T-cell (primary cell): ENCODE data around the gene PITPNC1. TPM values are rescaled to one million over a fixed set of nuclear protein-coding genes. Genes with fewer than 3 reads are reported as not detected.

Source experiments
- ATAC-seq, 4 experiments: fragments of 200-7000 bp in 3 of 4; fragments of 150-1000 bp in 1 of 4; cut with Tn5 transposase; replicated peaks in 1 of 4; 1 replicate in 3 of 4; 2 replicates in 1 of 4; pipeline ENCODE4 v1.10.0; 2021; ENCODE audit warnings: moderate library complexity in 3 of 4, mild to moderate bottlenecking in 2 of 4, moderate number of reproducible peaks in 1 of 4
- CTCF ChIA-PET, 2 donors: fragments of 300-600 bp; sonication (Branson Sonifier 250); formaldehyde crosslinking; loops; one replicate each; lab custom pipeline; 2022; ENCODE audit warnings: antibody characterized with exemption in 2 of 2; lab: Charles Lee
- POLR2A ChIA-PET, 2 donors: fragments of 300-600 bp; sonication (Branson Sonifier 250); formaldehyde crosslinking; loops; one replicate each; lab custom pipeline; 2022; ENCODE audit warnings: antibody characterized with exemption in 2 of 2; lab: Charles Lee
- DNase-seq, 35 experiments: peaks; one replicate each; pipeline versions ENCODE4 v3.0.0 to v3.0.0-alpha.2; 2013 to 2023
- H3K27ac ChIP-seq: one replicate; pipeline ENCODE4 v1.5.1; 2013; ENCODE audit warnings: low read length
- H3K27me3 ChIP-seq, 2 experiments: replicated peaks in 1 of 2; 1 replicate in 1 of 2; 2 replicates in 1 of 2; pipeline versions ENCODE4 v1.6.1 to v1.7.0; 2013; ENCODE audit warnings: low read length in 1 of 2, mixed read lengths in 1 of 2; ENCODE audit not compliant: control insufficient read depth in 2 of 2, insufficient read depth in 2 of 2; ENCODE audit errors: extremely low read depth in 1 of 2
- H3K36me3 ChIP-seq, 2 donors: 1 replicate in 1 of 2; 2 replicates in 1 of 2; pipeline versions ENCODE4 v1.6.1 to v1.7.0; 2013; ENCODE audit warnings: low read length in 1 of 2; ENCODE audit not compliant: control insufficient read depth in 2 of 2, insufficient read depth in 1 of 2; ENCODE audit errors: extremely low read depth in 1 of 2
- H3K4me1 ChIP-seq, 2 experiments: 1 replicate in 1 of 2; 2 replicates in 1 of 2; pipeline versions ENCODE4 v1.6.1 to v1.7.0; 2013; ENCODE audit warnings: low read length in 2 of 2, mixed read lengths in 1 of 2; ENCODE audit not compliant: insufficient read depth in 2 of 2, control insufficient read depth in 1 of 2; ENCODE audit errors: extremely low read depth in 1 of 2
- H3K4me3 ChIP-seq, 2 donors: 1 replicate in 1 of 2; 2 replicates in 1 of 2; pipeline versions ENCODE4 v1.5.1 to v1.7.0; 2013; ENCODE audit warnings: mild to moderate bottlenecking in 2 of 2, low read length in 1 of 2, moderate library complexity in 1 of 2; ENCODE audit not compliant: control insufficient read depth in 1 of 2; ENCODE audit errors: extremely low read depth in 1 of 2
- H3K9me3 ChIP-seq: 2 replicates; pipeline ENCODE4 v1.7.0; 2013
- H3K27ac Mint-ChIP-seq, 2 donors: one replicate each; pipeline ENCODE4 v1.8.0; 2020 to 2021; ENCODE audit warnings: mild to moderate bottlenecking in 2 of 2, mixed read lengths in 2 of 2
- H3K27me3 Mint-ChIP-seq, 2 donors: one replicate each; pipeline ENCODE4 v1.8.0; 2021 to 2022; ENCODE audit warnings: mixed read lengths in 2 of 2
- H3K36me3 Mint-ChIP-seq: one replicate; pipeline ENCODE4 v1.8.0; 2021; ENCODE audit warnings: mixed read lengths
- H3K4me1 Mint-ChIP-seq, 3 donors: one replicate each; pipeline ENCODE4 v1.8.0; 2020 to 2022; ENCODE audit warnings: mixed read lengths in 3 of 3, mild to moderate bottlenecking in 1 of 3
- H3K4me3 Mint-ChIP-seq, 3 donors: one replicate each; pipeline ENCODE4 v1.8.0; 2020 to 2022; ENCODE audit warnings: mild to moderate bottlenecking in 3 of 3, mixed read lengths in 3 of 3, moderate library complexity in 3 of 3
- H3K9me3 Mint-ChIP-seq, 3 donors: one replicate each; pipeline ENCODE4 v1.8.0; 2020 to 2022; ENCODE audit warnings: mixed read lengths in 3 of 3
- WGBS: methylation state at CpG from one replicate; pipeline ENCODE4 v1.1.5; 2013; ENCODE audit warnings: missing lambda C conversion rate; ENCODE audit not compliant: insufficient coverage; 5-methylcytosine and 5-hydroxymethylcytosine counted together
- total RNA-seq, 35 experiments: library from RNA in 6 of 35; stranded (reverse) in 6 of 35; fragments of 120-200 nt in 1 of 35; gene quantifications; one replicate each; pipeline versions ENCODE4 v1.2.1 to v1.2.4 and lab custom pipeline; 2013 to 2026

The PITPNC1 gene
- total RNA-seq, 5 donors from 2014 or later (not counting 1 experiment from before 2014, with no cell fraction given) = 82.6 to 132 (median 111) TPM

GRCh38 chr17:67708378-67708777 lies 331.3 kb downstream of the PITPNC1 start:
- DNase-seq = no peak
- CTCF ChIA-PET = no interaction called here
- Histone ChIP-seq H3K36me3 (no peaks in the 10 kb centered on the region), H3K9me3 (no peaks in the 10 kb centered on the region), H3K27ac (no peak overlapping the region), H3K4me1 (no peaks in the 10 kb centered on the region), H3K4me3 (no peak overlapping the region), H3K27me3 (peaks cover 0 to 15% of the 10 kb centered on the region in 2 experiments)
- H3K36me3 Mint-ChIP-seq = no peaks in the 10 kb centered on the region
- peaks cover 0 to 3% of the 10 kb centered on the region in 2 donors for H3K27me3 Mint-ChIP-seq
- 96% methylated on average over 3 of the region's 3 CpGs for WGBS
- H3K4me1 Mint-ChIP-seq = no peaks in the 10 kb centered on the region
- H3K4me3 Mint-ChIP-seq = no peak overlapping the region
- H3K9me3 Mint-ChIP-seq = no peaks in the 10 kb centered on the region
- POLR2A ChIA-PET = no interaction called here
- H3K27ac Mint-ChIP-seq = no peak overlapping the region
- no peak for ATAC-seq

- CTCF ChIA-PET = interaction anchor here in 1 of 2 donors (0.6 to 1.1 kb wide), 2 partner anchors 12 to 23 kb away, joined by 5 to 7 read pairs; no protein-coding TSS in a partner anchor
- ATAC-seq (no peak), DNase-seq (no peak)
- no peak overlapping the region for H3K4me3 Mint-ChIP-seq
- H3K4me1 Mint-ChIP-seq = peaks cover 2 to 5% (median 5%) of the 10 kb centered on the region in 3 donors
- WGBS = 92% methylated on average over 2 of the region's 4 CpGs
- H3K36me3 Mint-ChIP-seq = no peaks in the 10 kb centered on the region
- H3K27ac Mint-ChIP-seq = no peak overlapping the region
- POLR2A ChIA-PET = interaction anchor here (0.6 to 0.7 kb wide), 3 partner anchors 18 to 316 kb away, joined by 3 to 12 read pairs (median 9); no protein-coding TSS in a partner anchor
- H3K4me1 ChIP-seq = peaks cover 0 to 3% of the 10 kb centered on the region in 2 experiments
- H3K4me3 ChIP-seq = no peak overlapping the region
- no peaks in the 10 kb centered on the region for H3K9me3 ChIP-seq
- H3K36me3 ChIP-seq = no peaks in the 10 kb centered on the region
- H3K27ac ChIP-seq = no peak overlapping the region
- peaks cover 0 to 9% of the 10 kb centered on the region in 2 experiments for H3K27me3 ChIP-seq
- no peaks in the 10 kb centered on the region for H3K9me3 Mint-ChIP-seq
- H3K27me3 Mint-ChIP-seq = peaks cover 0 to 3% of the 10 kb centered on the region in 2 donors
These were observed 334.8 kb downstream of the PITPNC1 start for GRCh38 chr17:67711916-67712315.

GRCh38 chr17:67712375-67712774 lies 335.3 kb downstream of the PITPNC1 start:
- H3K36me3 ChIP-seq = no peaks in the 10 kb centered on the region
- no peaks in the 10 kb centered on the region for H3K9me3 ChIP-seq
- no peak overlapping the region for H3K27ac ChIP-seq
- POLR2A ChIA-PET = interaction anchor here (0.6 to 0.7 kb wide), 3 partner anchors 18 to 316 kb away, joined by 3 to 12 read pairs (median 9); no protein-coding TSS in a partner anchor
- H3K4me3 Mint-ChIP-seq = no peak overlapping the region
- peaks cover 5 to 10% (median 8%) of the 10 kb centered on the region in 3 donors for H3K4me1 Mint-ChIP-seq
- H3K9me3 Mint-ChIP-seq = no peaks in the 10 kb centered on the region
- peaks cover 0 to 9% of the 10 kb centered on the region in 2 experiments for H3K27me3 ChIP-seq
- peaks cover 0 to 7% of the 10 kb centered on the region in 2 experiments for H3K4me1 ChIP-seq
- WGBS = 100% methylated on average over 1 of the region's 4 CpGs
- H3K27ac Mint-ChIP-seq = no peak overlapping the region
- CTCF ChIA-PET = interaction anchor here in 1 of 2 donors (0.6 to 1.1 kb wide), 2 partner anchors 12 to 24 kb away, joined by 5 to 7 read pairs; no protein-coding TSS in a partner anchor
- DNase-seq (no peak), ATAC-seq (no peak)
- no peak overlapping the region for H3K4me3 ChIP-seq
- H3K27me3 Mint-ChIP-seq = peaks cover 0 to 3% of the 10 kb centered on the region in 2 donors
- H3K36me3 Mint-ChIP-seq = no peaks in the 10 kb centered on the region

- no peaks in the 10 kb centered on the region for H3K9me3 Mint-ChIP-seq
- WGBS = no CpG with 5 or more reads among the region's 3 CpGs
- ATAC-seq (no peak), DNase-seq (no peak)
- no peaks in the 10 kb centered on the region for H3K36me3 Mint-ChIP-seq
- CTCF ChIA-PET = no interaction called here
- Histone ChIP-seq H3K4me1 (peaks cover 0 to 10% of the 10 kb centered on the region in 2 experiments), H3K27me3 (peaks cover 0 to 9% of the 10 kb centered on the region in 2 experiments), H3K9me3 (no peaks in the 10 kb centered on the region), H3K4me3 (no peak overlapping the region), H3K27ac (no peak overlapping the region), H3K36me3 (no peaks in the 10 kb centered on the region)
- H3K27me3 Mint-ChIP-seq = peaks cover 0 to 3% of the 10 kb centered on the region in 2 donors
- H3K4me3 Mint-ChIP-seq = no peak overlapping the region
- POLR2A ChIA-PET = no interaction called here
- H3K27ac Mint-ChIP-seq = no peak overlapping the region
- peaks cover 12 to 16% (median 15%) of the 10 kb centered on the region in 3 donors for H3K4me1 Mint-ChIP-seq
These were observed 336.1 kb downstream of the PITPNC1 start for GRCh38 chr17:67713169-67713568.

- Mint-ChIP-seq H3K36me3 (peaks cover 7% of the 10 kb centered on the region), H3K4me1 (peaks cover 23 to 36% (median 30%) of the 10 kb centered on the region in 3 donors), H3K27me3 (peaks cover 0 to 3% of the 10 kb centered on the region in 2 donors), H3K9me3 (no peaks in the 10 kb centered on the region), H3K4me3 (peak overlapping the region in 1 of 3 donors; percentile 17), H3K27ac (peak overlapping the region; percentile 98)
- H3K4me1 ChIP-seq = peaks cover 14 to 24% of the 10 kb centered on the region in 2 experiments
- ChIA-PET POLR2A (interaction anchor here in 1 of 2 donors (0.7 kb wide), 1 partner anchor 215 kb away, joined by 5 read pairs; no protein-coding TSS in a partner anchor), CTCF (no interaction called here)
- DNase-seq (no peak), ATAC-seq (no peak)
- no peaks in the 10 kb centered on the region for H3K9me3 ChIP-seq
- no CpG with 5 or more reads among the region's 6 CpGs for WGBS
- H3K27ac ChIP-seq = no peak overlapping the region
- peaks cover 0 to 15% of the 10 kb centered on the region in 2 donors for H3K36me3 ChIP-seq
- H3K4me3 ChIP-seq = no peak overlapping the region
- H3K27me3 ChIP-seq = no peaks in the 10 kb centered on the region
These were observed 339.3 kb downstream of the PITPNC1 start for GRCh38 chr17:67716405-67716798.

GRCh38 chr17:67717192-67717623 lies 340.1 kb downstream of the PITPNC1 start:
- no peaks in the 10 kb centered on the region for H3K9me3 Mint-ChIP-seq
- ATAC-seq = peak in 1 of 4 experiments; percentile 1
- peak overlapping the region; percentile 98 for H3K27ac Mint-ChIP-seq

More at GRCh38 chr17:67717192-67717623, 340.1 kb downstream of the PITPNC1 start:
- Mint-ChIP-seq H3K4me1 (peaks cover 23 to 42% (median 36%) of the 10 kb centered on the region in 3 donors), H3K27me3 (peaks cover 0 to 3% of the 10 kb centered on the region in 2 donors), H3K36me3 (peaks cover 15% of the 10 kb centered on the region), H3K4me3 (peak overlapping the region; percentile 97 to 99 (median 98))
- ChIA-PET POLR2A (interaction anchor here in 1 of 2 donors (0.7 to 1.9 kb wide), 2 partner anchors 108 to 351 kb away, joined by 4 to 6 read pairs; partner anchors contain the start of gene BPTF), CTCF (interaction anchor here (0.5 to 1.3 kb wide), 8 partner anchors 11 to 1071 kb away, joined by 3 to 6 read pairs (median 4); partner anchors contain the start of gene BPTF (in 1 of the 2))
- 0% methylated on average over 1 of the region's 5 CpGs for WGBS
- Histone ChIP-seq H3K27ac (peak overlapping the region; percentile 90), H3K4me1 (peaks cover 14 to 24% of the 10 kb centered on the region in 2 experiments), H3K9me3 (no peaks in the 10 kb centered on the region), H3K36me3 (peaks cover 0 to 24% of the 10 kb centered on the region in 2 donors), H3K4me3 (peak overlapping the region in 1 of 2 donors; percentile 76), H3K27me3 (no peaks in the 10 kb centered on the region)
- DNase-seq = peak in 2 of 35 experiments; percentile 1 to 13
